Activated CD4-positive, alpha-beta T cell treated with anti-CD3 and anti-CD28 coated beads, Interleukin-2, Interleukin-4, amounts not matched to agents 100 ng/mL and 50 ng/mL, durations not matched to agents 16 hours and 8 hours (primary cell): ENCODE data around the gene OR5A2.
"Not testable (repeated sequence)": the region's sequence is repeated elsewhere in the genome, so short reads cannot be mapped to it uniquely, and the experiment has no call there.

ENCODE experiments used
- DNase-seq: peaks from one replicate; pipeline ENCODE4 v3.0.0-alpha.2; 2020; ENCODE audit warnings: low spot score

The OR5A2 gene

GRCh38 chr11:59394186-59394585 is 32.0 kb downstream of the OR5A2 start:
- DNase-seq: no peak

GRCh38 chr11:59380263-59381059 is 45.8 kb downstream of the OR5A2 start:
- DNase-seq: no peak

DNA sequence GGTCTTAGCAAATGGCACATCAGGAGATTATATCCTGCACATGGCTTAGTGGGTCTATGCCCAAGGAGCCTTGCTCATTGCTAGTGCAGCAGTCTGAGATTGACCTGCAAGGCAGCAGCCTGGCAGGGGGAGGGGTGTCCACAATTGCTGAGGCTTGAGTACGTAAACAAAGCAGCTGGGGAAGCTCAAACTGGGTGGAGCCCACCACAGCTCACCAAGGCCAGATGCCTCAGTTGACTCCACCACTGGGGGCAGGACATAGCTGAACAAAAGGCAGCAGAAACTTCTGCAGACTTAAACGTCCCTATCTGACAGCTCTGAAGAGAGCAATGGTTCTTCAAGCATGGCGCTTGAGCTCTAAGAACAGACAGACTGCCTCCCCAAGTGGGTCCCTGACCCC is 53.9 kb downstream of the OR5A2 start:
- DNase-seq: not testable (repeated sequence)

DNA sequence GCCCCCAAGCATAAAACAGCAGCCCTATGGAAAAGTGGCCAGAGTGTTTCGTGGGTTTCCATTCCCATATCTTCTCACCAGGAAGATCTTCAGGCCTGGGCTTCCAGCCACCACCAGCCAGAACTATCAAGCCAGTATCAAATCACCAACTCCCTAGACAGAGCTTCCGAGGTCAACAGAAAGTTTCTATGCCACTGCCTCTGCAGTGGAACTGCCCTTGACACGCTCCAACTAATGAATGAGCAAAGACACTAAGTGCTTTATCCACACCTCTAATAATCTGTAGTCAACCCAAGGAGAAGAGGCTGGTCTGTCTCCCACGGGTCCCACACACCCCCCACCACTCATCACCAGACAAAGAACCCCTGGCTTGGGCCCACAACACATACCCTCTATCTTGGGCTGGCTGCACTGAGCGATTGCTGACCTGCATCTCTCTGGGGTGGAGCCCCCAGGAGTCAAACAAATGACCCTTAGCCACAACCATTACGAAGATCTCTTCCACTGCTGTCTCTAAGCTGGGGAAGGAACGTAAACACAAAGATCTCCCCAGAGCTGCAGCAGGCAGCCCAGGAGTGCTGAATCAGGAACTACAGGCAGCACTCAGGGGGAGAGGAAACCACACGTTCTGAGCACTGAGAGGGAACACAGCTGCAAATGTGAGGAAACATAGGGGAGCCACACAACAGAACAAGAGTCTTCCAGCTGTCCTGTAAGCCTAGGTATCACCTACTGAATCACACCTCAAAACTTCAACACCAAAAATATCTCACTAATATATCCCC is 57.8 kb downstream of the OR5A2 start:
- DNase-seq: no peak
